Breast epithelium (tissue), 3 donors: ENCODE data around the gene GRHL3.

ENCODE experiments used
- CTCF ChIP-seq, 3 donors: fragments of 450-650 bp; IDR thresholded peaks; one replicate each; pipeline ENCODE4 v1.5.1; 2016 to 2017; ENCODE audit warnings: antibody characterized with exemption in 3 of 3, mild to moderate bottlenecking in 3 of 3, moderate library complexity in 3 of 3
- POLR2AphosphoS5 ChIP-seq, 3 donors: sonication (generic); formaldehyde crosslinking; IDR thresholded peaks; one replicate each; pipeline ENCODE4 v1.6.1; 2017; ENCODE audit warnings: antibody characterized with exemption in 3 of 3

- no peak for TF ChIP-seq CTCF (IDR thresholded peaks at IDR 0.05)
- no peak for TF ChIP-seq POLR2AphosphoS5 (IDR thresholded peaks at IDR 0.05)
Measured at GRCh38 chr1:24281591-24281990, 37.6 kb upstream of the GRHL3 start.
